Smooth muscle cell of the brain vasculature (primary cell): Measurements from ENCODE around the gene INAFM2.

Experiments
- DNase-seq: peaks from one replicate; pipeline ENCODE4 v3.0.0-alpha.2; 2012; ENCODE audit warnings: low read depth, low spot score

Gene INAFM2

GRCh38 chr15:40306371-40306770 is 17.1 kb upstream of the INAFM2 start:
- DNase-seq: no peak

- no peak for DNase-seq
Observed at GRCh38 chr15:40306908-40307307, 16.6 kb upstream of the INAFM2 start.

GRCh38 chr15:40307421-40308211 is 15.9 kb upstream of the INAFM2 start, which contains the start of gene PLCB2:
TSS of gene PLCB2 (minus strand) at chr15:40307935. CDS start at chr15:40307672, 263 bp downstream.
- no peak for DNase-seq

- no peak for DNase-seq
Observed at GRCh38 chr15:40309344-40309862, 14.1 kb upstream of the INAFM2 start.

GRCh38 chr15:40310001-40310959 is 13.2 kb upstream of the INAFM2 start:
- no peak for DNase-seq

- no peak for DNase-seq
Observed at GRCh38 chr15:40310993-40311392, 12.5 kb upstream of the INAFM2 start.

- DNase-seq: no peak
Observed at GRCh38 chr15:40312370-40313158, 10.9 kb upstream of the INAFM2 start.

GRCh38 chr15:40313531-40314398 is 9.7 kb upstream of the INAFM2 start:
- no peak for DNase-seq

GRCh38 chr15:40314723-40315276 is 8.7 kb upstream of the INAFM2 start:
- no peak for DNase-seq

- no peak for DNase-seq
Observed at GRCh38 chr15:40316931-40317330, 6.6 kb upstream of the INAFM2 start.

GRCh38 chr15:40317580-40317979 is 5.9 kb upstream of the INAFM2 start:
- DNase-seq: no peak

GRCh38 chr15:40320409-40320808 is 3.1 kb upstream of the INAFM2 start:
- no peak for DNase-seq

- no peak for DNase-seq
Observed at GRCh38 chr15:40320931-40321371, 2.5 kb upstream of the INAFM2 start.

GRCh38 chr15:40322531-40323238 is 807 bp upstream of the INAFM2 start:
- DNase-seq: no peak

GRCh38 chr15:40323953-40324937 is 753 bp downstream of the INAFM2 start:
- no peak for DNase-seq

GRCh38 chr15:40325188-40325587 is 1.7 kb downstream of the INAFM2 start:
- no peak for DNase-seq

GRCh38 chr15:40325700-40326099 is 2.2 kb downstream of the INAFM2 start:
- DNase-seq: no peak

- no peak for DNase-seq
Observed at GRCh38 chr15:40327457-40327856, 4.0 kb downstream of the INAFM2 start.
